SK-N-DZ (cell line): ENCODE results near the gene ZFAND6.

Experiments used
- small RNA-seq, 2 experiments: library from RNA; depleted of rRNA; stranded (forward); fragments of <200 nt; gene quantifications; one replicate each; pipeline ENCODE3, GENCODE V24; 2014

The ZFAND6 gene

Small RNA genes lying within 50 kb of the gene (small RNA-seq; reads per million reads assigned to genes)
- 0 reads per million in 2 experiments for gene RF00017
